ENCODE results near the gene DOK3. TPM values are rescaled to one million over a fixed set of nuclear protein-coding genes. Genes with fewer than 3 reads are reported as not detected.

Gene DOK3
- polyA plus RNA-seq, 1 experiment: 0.50 TPM

- DNase-seq (ENCODE audit: low read depth, low spot score): no peak
- CTCF ChIA-PET: no interaction called here
- POLR2A ChIA-PET: no interaction called here
- Histone ChIP-seq H3K27me3 (ENCODE audit: control insufficient read depth, insufficient read depth, low read length) (no peaks in the 10 kb centered on the region), H3K9me3 (ENCODE audit: control insufficient read depth, insufficient read depth, low read length) (no peaks in the 10 kb centered on the region; the same call in 1 of the 2 replicates), H3K4me3 (ENCODE audit: low read depth, low read length) (no peak overlapping the region), H3K27ac (ENCODE audit: low read depth, low read length) (no peak overlapping the region)
- no peak for TF ChIP-seq CTCF (IDR thresholded peaks at IDR 0.05; ENCODE audit: low read depth, low read length)
Observed at GRCh38 chr5:177550122-177550521, 40.5 kb upstream of the DOK3 start.

GRCh38 chr5:177548495-177548894 is 38.9 kb upstream of the DOK3 start:
- CTCF ChIA-PET: interaction anchor here (1.0 to 1.6 kb wide), 2 partner anchors 44 to 48 kb away, joined by 4 to 5 read pairs; partner anchors contain the start of gene TMED9
- TF ChIP-seq CTCF (IDR thresholded peaks at IDR 0.05; ENCODE audit: low read depth, low read length): no peak
- H3K27ac ChIP-seq (ENCODE audit: low read depth, low read length): no peak overlapping the region
- DNase-seq (ENCODE audit: low read depth, low spot score): no peak
- H3K27me3 ChIP-seq (ENCODE audit: control insufficient read depth, insufficient read depth, low read length): no peaks in the 10 kb centered on the region
- H3K4me3 ChIP-seq (ENCODE audit: low read depth, low read length): no peak overlapping the region
- POLR2A ChIA-PET: interaction anchor here (0.7 kb wide), 1 partner anchor 28 kb away, joined by 6 read pairs; no protein-coding TSS in a partner anchor
- H3K9me3 ChIP-seq (ENCODE audit: control insufficient read depth, insufficient read depth, low read length): no peaks in the 10 kb centered on the region

GRCh38 chr5:177547736-177548135 is 38.1 kb upstream of the DOK3 start:
- TF ChIP-seq CTCF (IDR thresholded peaks at IDR 0.05; ENCODE audit: low read depth, low read length): no peak
- ChIA-PET CTCF (interaction anchor here (1.5 to 1.6 kb wide), 2 partner anchors 47 to 52 kb away, joined by 3 to 5 read pairs; no protein-coding TSS in a partner anchor), POLR2A (interaction anchor here (2.8 kb wide), 1 partner anchor 10 kb away, joined by 46 read pairs; no protein-coding TSS in a partner anchor)
- Histone ChIP-seq H3K4me3 (ENCODE audit: low read depth, low read length) (no peak overlapping the region), H3K27me3 (ENCODE audit: control insufficient read depth, insufficient read depth, low read length) (no peaks in the 10 kb centered on the region), H3K9me3 (ENCODE audit: control insufficient read depth, insufficient read depth, low read length) (no peaks in the 10 kb centered on the region), H3K27ac (ENCODE audit: low read depth, low read length) (peak overlapping the region; percentile 52)
- no peak for DNase-seq (ENCODE audit: low read depth, low spot score)

GRCh38 chr5:177546258-177546741 is 36.7 kb upstream of the DOK3 start:
- H3K4me3 ChIP-seq (ENCODE audit: low read depth, low read length): no peak overlapping the region
- POLR2A ChIA-PET: interaction anchor here (0.6 to 2.9 kb wide), 12 partner anchors 9 to 658 kb away, joined by 3 to 46 read pairs (median 7); partner anchors contain the start of genes B4GALT7, DDX41, HNRNPAB and PDLIM7

More at GRCh38 chr5:177546258-177546741, 36.7 kb upstream of the DOK3 start:
- Histone ChIP-seq H3K27ac (ENCODE audit: low read depth, low read length) (peak overlapping the region; percentile 97), H3K27me3 (ENCODE audit: control insufficient read depth, insufficient read depth, low read length) (no peaks in the 10 kb centered on the region), H3K9me3 (ENCODE audit: control insufficient read depth, insufficient read depth, low read length) (no peaks in the 10 kb centered on the region)
- CTCF ChIA-PET: interaction anchor here (0.8 to 3.9 kb wide), 8 partner anchors 9 to 142 kb away, joined by 3 to 22 read pairs (median 4); no protein-coding TSS in a partner anchor
- DNase-seq (ENCODE audit: low read depth, low spot score): peak; percentile 95
- peak; percentile 14; the same call in 1 of the 2 replicates for TF ChIP-seq CTCF (IDR thresholded peaks at IDR 0.05; ENCODE audit: low read depth, low read length)

Measured in AG04450 (cell line).